CD4-positive, CD25-positive, alpha-beta regulatory T cell (primary cell): ENCODE results near the gene DBP. TPM values are rescaled to one million over a fixed set of nuclear protein-coding genes. Genes with fewer than 3 reads are reported as not detected.

Source experiments
- ATAC-seq, 2 donors: fragments of 150-1000 bp; cut with Tn5 transposase; one replicate each; pipeline ENCODE4 v1.10.0; 2021; ENCODE audit warnings: low read depth in 2 of 2, moderate number of reproducible peaks in 2 of 2, moderate library complexity in 1 of 2
- DNase-seq, 3 donors: peaks; one replicate each; pipeline versions ENCODE4 v3.0.0 to v3.0.0-alpha.2; 2012 to 2022; ENCODE audit warnings: mixed read lengths in 1 of 3
- H3K27ac ChIP-seq: one replicate; pipeline ENCODE4 v1.7.0; 2013; ENCODE audit warnings: mild to moderate bottlenecking, low read length; ENCODE audit not compliant: insufficient read depth, poor library complexity, severe bottlenecking
- H3K27me3 ChIP-seq: one replicate; pipeline ENCODE4 v1.7.0; 2013; ENCODE audit warnings: low read length; ENCODE audit not compliant: control insufficient read depth, insufficient read depth
- H3K36me3 ChIP-seq: one replicate; pipeline ENCODE4 v1.7.0; 2013; ENCODE audit warnings: mild to moderate bottlenecking, low read length, moderate library complexity; ENCODE audit not compliant: control insufficient read depth, insufficient read depth
- H3K4me1 ChIP-seq: 2 replicates; pipeline ENCODE4 v1.7.0; 2013; ENCODE audit warnings: mild to moderate bottlenecking, low read length; ENCODE audit not compliant: insufficient read depth, control insufficient read depth, poor library complexity, severe bottlenecking
- H3K4me3 ChIP-seq: one replicate; pipeline ENCODE4 v1.7.0; 2013; ENCODE audit warnings: low read depth, mild to moderate bottlenecking, low read length, moderate library complexity
- H3K9me3 ChIP-seq, 2 experiments: 1 replicate in 1 of 2; 2 replicates in 1 of 2; pipeline ENCODE4 v1.7.0; 2013; ENCODE audit warnings: low read length in 2 of 2, mild to moderate bottlenecking in 1 of 2, moderate library complexity in 1 of 2; ENCODE audit not compliant: control insufficient read depth in 2 of 2
- H3K27ac Mint-ChIP-seq, 3 donors: one replicate each; pipeline ENCODE4 v1.8.0; 2020 to 2022; ENCODE audit warnings: mild to moderate bottlenecking in 3 of 3, mixed read lengths in 3 of 3, moderate library complexity in 2 of 3
- H3K27me3 Mint-ChIP-seq: one replicate; pipeline ENCODE4 v1.8.0; 2022; ENCODE audit warnings: mild to moderate bottlenecking, mixed read lengths
- H3K36me3 Mint-ChIP-seq: one replicate; pipeline ENCODE4 v1.8.0; 2020; ENCODE audit warnings: mixed read lengths
- H3K4me1 Mint-ChIP-seq, 4 donors: one replicate each; pipeline ENCODE4 v1.8.0; 2020 to 2022; ENCODE audit warnings: mixed read lengths in 4 of 4, mild to moderate bottlenecking in 1 of 4
- H3K4me3 Mint-ChIP-seq, 4 donors: one replicate each; pipeline ENCODE4 v1.8.0; 2020 to 2022; ENCODE audit warnings: mild to moderate bottlenecking in 4 of 4, mixed read lengths in 4 of 4, moderate library complexity in 3 of 4
- H3K9me3 Mint-ChIP-seq, 7 donors: one replicate each; pipeline ENCODE4 v1.8.0; 2020 to 2022; ENCODE audit warnings: mixed read lengths in 7 of 7, mild to moderate bottlenecking in 3 of 7, moderate library complexity in 2 of 7
- polyA plus RNA-seq, 4 donors: library from polyadenylated mRNA; unstranded; fragments of 300-500 nt; fragmentation: Illumina TruSeq; gene quantifications; one replicate each; pipeline ENCODE4 v1.2.3, GENCODE V29; 2021
- total RNA-seq: library from RNA; stranded (reverse); gene quantifications from one replicate; pipeline ENCODE4 v1.2.3, GENCODE V29; 2022

DBP gene
- total and polyA plus RNA-seq, 5 donors from 2014 or later: 37.7 to 96.6 (median 85.3) TPM

DNA sequence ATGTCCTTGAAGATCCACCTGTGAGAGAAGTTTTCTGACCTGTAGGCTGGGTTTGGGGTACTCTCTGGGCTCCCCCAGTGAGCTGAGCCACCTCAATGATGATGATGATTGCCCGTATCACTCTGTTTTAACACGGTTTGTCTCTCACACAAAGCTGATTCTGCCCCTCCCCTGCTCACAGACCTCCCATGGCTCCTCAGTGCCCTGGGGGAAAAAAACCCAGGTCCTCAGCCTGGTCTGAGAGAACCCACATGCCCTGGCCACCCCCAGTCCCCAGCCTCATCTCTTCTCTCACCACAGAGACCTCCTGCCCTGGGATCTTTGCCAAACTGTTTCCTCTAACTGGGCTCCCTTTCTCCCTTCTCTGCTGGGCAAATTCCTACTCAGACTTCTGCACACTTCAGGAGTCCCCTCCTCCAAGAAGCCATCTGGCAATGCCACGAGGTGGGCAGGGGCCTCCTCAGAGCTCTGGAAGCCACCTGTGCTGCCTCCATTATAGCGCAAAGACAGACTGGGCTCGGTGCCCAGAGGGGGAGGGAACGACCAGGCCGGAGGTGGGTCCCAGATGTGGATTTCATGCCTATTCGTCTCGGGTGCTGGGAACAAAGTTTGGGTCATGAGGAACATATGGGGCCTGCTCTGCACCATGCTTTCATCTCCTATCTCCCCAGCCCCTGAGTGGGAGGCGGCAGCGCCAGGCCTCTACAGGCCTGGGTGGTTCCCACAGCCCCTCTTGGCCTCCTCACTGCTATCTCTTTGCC, 17.3 kb upstream of the DBP start:
- no peaks in the 10 kb centered on the region for H3K36me3 Mint-ChIP-seq
- Histone ChIP-seq H3K27ac (no peak overlapping the region), H3K9me3 (no peaks in the 10 kb centered on the region), H3K27me3 (no peaks in the 10 kb centered on the region), H3K4me1 (peaks cover 2% of the 10 kb centered on the region), H3K36me3 (no peaks in the 10 kb centered on the region), H3K4me3 (no peak overlapping the region)
- H3K27ac Mint-ChIP-seq: peak overlapping the region in 1 of 3 donors; percentile 67
- H3K4me1 Mint-ChIP-seq: peaks cover 0 to 21% (median 9%) of the 10 kb centered on the region in 4 donors
- no peak for ATAC-seq
- H3K9me3 Mint-ChIP-seq: peaks cover 0 to 2% (median 0%) of the 10 kb centered on the region in 7 donors
- H3K4me3 Mint-ChIP-seq: peak overlapping the region in 1 of 4 donors; percentile 56
- DNase-seq: no peak
- H3K27me3 Mint-ChIP-seq: peaks cover 5% of the 10 kb centered on the region

DNA sequence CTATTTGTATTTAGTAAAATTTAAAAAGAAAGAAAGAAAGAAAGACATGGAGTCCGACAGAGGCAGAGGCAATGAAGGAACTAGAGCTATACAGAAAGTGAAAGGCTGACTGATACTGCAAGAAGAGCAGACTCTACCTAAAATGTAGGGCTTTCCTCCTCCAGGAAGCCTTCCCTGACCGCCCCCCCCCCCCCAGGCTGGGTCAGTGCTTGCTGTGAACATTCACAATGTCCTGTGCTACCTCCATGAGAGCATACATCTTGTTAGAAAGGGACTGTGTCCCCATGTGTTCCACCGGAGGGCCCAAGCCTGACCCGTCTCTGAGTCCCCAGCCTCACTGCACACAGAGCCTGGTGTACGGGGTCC, 14.5 kb upstream of the DBP start:
- H3K27me3 Mint-ChIP-seq: no peaks in the 10 kb centered on the region
- Histone ChIP-seq H3K27me3 (no peaks in the 10 kb centered on the region), H3K4me1 (peaks cover 17% of the 10 kb centered on the region), H3K27ac (no peak overlapping the region), H3K36me3 (no peaks in the 10 kb centered on the region), H3K9me3 (no peaks in the 10 kb centered on the region), H3K4me3 (no peak overlapping the region)
- H3K4me3 Mint-ChIP-seq: no peak overlapping the region
- H3K9me3 Mint-ChIP-seq: peaks cover 0 to 2% (median 0%) of the 10 kb centered on the region in 7 donors
- no peak for ATAC-seq
- H3K27ac Mint-ChIP-seq: peak overlapping the region; percentile 20 to 75 (median 63)
- H3K36me3 Mint-ChIP-seq: no peaks in the 10 kb centered on the region
- DNase-seq: no peak
- H3K4me1 Mint-ChIP-seq: peaks cover 12 to 46% (median 27%) of the 10 kb centered on the region in 4 donors

DNA sequence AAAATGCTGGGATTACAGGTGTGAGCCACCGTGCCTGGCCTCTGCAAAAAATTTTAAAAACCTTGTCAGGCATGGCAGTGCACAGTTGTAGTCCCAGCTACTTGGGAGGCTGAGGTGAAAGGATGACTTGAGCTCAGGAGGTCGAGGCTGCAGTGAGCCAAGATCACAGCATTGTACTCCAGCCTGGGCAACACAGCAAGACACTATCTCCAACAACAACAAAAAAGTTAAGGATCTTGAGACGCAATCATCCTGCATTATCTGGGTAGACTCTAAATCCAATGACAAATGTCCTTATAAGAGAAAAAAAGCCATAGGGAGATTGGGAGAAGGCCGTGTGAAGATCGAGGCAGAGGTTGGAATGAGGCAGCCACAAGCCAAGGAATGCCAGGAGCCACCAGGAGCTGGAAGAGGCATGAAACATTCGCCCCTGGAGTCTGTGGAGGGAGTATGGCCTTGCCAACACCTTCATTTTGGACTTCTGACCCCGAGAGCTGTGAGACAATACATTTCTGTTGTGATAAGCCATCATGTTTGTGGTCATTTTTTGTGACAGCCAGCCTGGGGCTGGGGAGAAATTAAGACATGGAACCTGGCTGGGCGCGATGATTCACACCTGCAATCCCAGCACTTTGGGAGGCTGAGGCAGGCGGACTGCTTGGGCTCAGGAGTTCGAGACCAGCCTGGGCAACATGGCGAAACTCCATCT, 13.9 kb upstream of the DBP start:
- no peaks in the 10 kb centered on the region for H3K36me3 Mint-ChIP-seq
- H3K27ac Mint-ChIP-seq: peak overlapping the region; percentile 63 to 79 (median 75)
- Histone ChIP-seq H3K4me3 (no peak overlapping the region), H3K27ac (no peak overlapping the region), H3K27me3 (no peaks in the 10 kb centered on the region), H3K9me3 (no peaks in the 10 kb centered on the region), H3K36me3 (no peaks in the 10 kb centered on the region), H3K4me1 (peaks cover 17% of the 10 kb centered on the region)
- H3K4me3 Mint-ChIP-seq: peak overlapping the region in 1 of 4 donors; percentile 1
- no peak for ATAC-seq
- DNase-seq: no peak
- no peaks in the 10 kb centered on the region for H3K27me3 Mint-ChIP-seq
- peaks cover 12 to 49% (median 27%) of the 10 kb centered on the region in 4 donors for H3K4me1 Mint-ChIP-seq
- peaks cover 0 to 2% (median 0%) of the 10 kb centered on the region in 7 donors for H3K9me3 Mint-ChIP-seq

DNA sequence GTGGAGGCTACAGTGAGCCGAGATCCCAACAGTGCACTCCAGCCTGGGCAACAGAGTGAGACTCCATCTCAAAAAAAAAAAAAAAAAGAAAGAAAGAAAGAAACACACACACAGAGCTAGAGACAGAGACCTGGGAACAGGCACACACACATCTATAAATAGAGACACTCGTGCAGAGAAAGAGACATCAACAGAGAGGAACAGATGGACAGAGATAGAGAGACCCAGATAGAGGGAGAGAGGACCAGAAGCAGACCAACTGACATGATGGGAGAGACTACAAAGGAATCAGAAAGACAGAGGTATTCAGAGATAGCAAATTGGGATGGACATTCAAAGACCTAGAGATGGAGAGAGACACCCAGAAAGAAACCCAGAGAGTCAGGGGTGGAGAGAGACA, 11.0 kb upstream of the DBP start:
- H3K27me3 Mint-ChIP-seq: no peaks in the 10 kb centered on the region
- no peak overlapping the region for H3K4me3 ChIP-seq
- no peaks in the 10 kb centered on the region for H3K36me3 ChIP-seq
- H3K9me3 Mint-ChIP-seq: peaks cover 0 to 2% (median 0%) of the 10 kb centered on the region in 7 donors
- no peaks in the 10 kb centered on the region for H3K27me3 ChIP-seq
- no peaks in the 10 kb centered on the region for H3K36me3 Mint-ChIP-seq
- H3K4me3 Mint-ChIP-seq: peak overlapping the region; percentile 51 to 79 (median 74)
- no peak for ATAC-seq
- peaks cover 12 to 65% (median 32%) of the 10 kb centered on the region in 4 donors for H3K4me1 Mint-ChIP-seq
- no peak for DNase-seq
- peak overlapping the region; percentile 24 for H3K27ac ChIP-seq
- H3K27ac Mint-ChIP-seq: peak overlapping the region; percentile 85 to 98 (median 95)
- H3K4me1 ChIP-seq: peaks cover 37% of the 10 kb centered on the region
- no peaks in the 10 kb centered on the region for H3K9me3 ChIP-seq

DNA sequence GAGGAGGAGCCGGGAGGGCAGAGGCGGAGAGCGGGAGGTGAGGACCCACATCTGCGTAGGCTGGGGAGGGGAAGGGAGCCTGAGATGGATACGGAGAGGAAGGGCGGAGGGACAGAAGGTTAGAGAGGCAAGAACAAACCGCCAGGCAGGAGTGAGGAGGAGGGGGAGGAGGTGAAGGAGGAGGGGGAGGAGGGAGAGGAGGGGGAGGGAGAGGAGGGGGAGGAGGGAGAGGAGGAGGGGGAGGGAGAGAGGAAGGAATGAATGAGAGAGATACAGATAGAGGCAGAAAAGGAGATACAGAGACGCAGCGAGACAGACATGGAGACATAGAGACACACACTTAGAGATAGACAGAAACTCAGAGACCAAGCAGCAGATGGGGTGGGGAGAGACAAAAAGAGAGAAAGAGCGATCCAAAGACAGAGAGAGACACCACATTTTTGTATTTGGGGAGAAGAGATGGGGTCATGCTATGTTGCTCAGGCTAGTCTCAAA, 9.6 kb upstream of the DBP start:
- Histone ChIP-seq H3K4me3 (no peak overlapping the region), H3K27ac (peak overlapping the region; percentile 92), H3K36me3 (no peaks in the 10 kb centered on the region), H3K4me1 (peaks cover 37% of the 10 kb centered on the region), H3K9me3 (no peaks in the 10 kb centered on the region), H3K27me3 (no peaks in the 10 kb centered on the region)
- Mint-ChIP-seq H3K27me3 (no peaks in the 10 kb centered on the region), H3K9me3 (peaks cover 0 to 2% (median 0%) of the 10 kb centered on the region in 7 donors), H3K36me3 (no peaks in the 10 kb centered on the region), H3K27ac (peak overlapping the region; percentile 72 to 98 (median 88)), H3K4me1 (peaks cover 12 to 62% (median 30%) of the 10 kb centered on the region in 4 donors), H3K4me3 (peak overlapping the region; percentile 56 to 98 (median 70))
- no peak for ATAC-seq
- peak in 1 of 3 donors; percentile 25 for DNase-seq

DNA sequence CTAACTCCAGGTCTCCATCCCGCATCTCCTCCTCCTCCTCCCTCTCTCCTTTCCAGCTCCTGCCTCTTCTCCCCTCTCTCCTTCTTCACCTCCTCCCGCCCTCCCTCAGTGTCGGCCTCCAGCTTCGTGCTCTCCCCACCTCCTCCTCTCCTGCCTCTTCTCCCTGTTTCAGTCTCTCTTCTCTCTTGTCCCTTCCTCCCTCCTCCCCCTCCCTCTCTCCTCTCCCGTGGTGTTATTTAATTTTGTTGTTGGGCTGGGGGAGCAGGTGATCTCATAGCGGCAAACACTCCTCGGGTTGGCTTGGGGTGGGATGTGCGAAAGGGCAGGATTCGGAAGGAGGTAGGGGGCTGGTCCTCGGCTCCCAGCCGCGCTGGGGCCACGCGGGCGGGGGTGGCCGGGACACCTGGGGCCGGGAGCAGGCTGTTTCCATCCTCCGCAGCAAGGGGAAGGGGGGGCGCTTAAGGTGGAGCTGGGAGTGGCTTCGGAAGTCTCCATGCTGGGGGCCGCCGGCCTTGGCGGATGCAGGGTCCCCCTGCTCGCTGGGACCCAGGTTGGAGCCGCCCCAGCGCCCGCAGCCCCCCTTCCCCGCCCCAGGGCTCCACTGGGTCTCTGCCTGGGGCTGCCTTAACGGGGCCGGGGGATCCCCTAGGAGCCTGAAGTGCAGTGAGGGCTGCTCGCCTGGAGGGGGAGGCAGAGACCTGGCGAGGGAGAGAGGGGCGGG, 9.0 kb upstream of the DBP start, which contains the start of gene CA11:
CA11 (minus strand) TSS at position 187 of the 721 bp plus-strand sequence. CDS start 555 bp downstream, outside the sequence.
- peak within 1 kb of the TSS; percentile 88 for H3K4me3 ChIP-seq
- Mint-ChIP-seq H3K9me3 (peaks cover 0 to 2% (median 0%) of the 10 kb centered on the region in 7 donors), H3K27ac (peak within 1 kb of the TSS; percentile 96 to 99 (median 98)), H3K36me3 (no peaks in the 10 kb centered on the region), H3K27me3 (no peaks in the 10 kb centered on the region), H3K4me1 (peaks cover 12 to 65% (median 30%) of the 10 kb centered on the region in 4 donors), H3K4me3 (peak within 1 kb of the TSS; percentile 78 to 98 (median 92))
- no peaks in the 10 kb centered on the region for H3K9me3 ChIP-seq
- H3K27me3 ChIP-seq: no peaks in the 10 kb centered on the region
- DNase-seq (peak; percentile 88 to 94 (median 92)), ATAC-seq (peak; percentile 82 to 86)
- peak within 1 kb of the TSS; percentile 92 for H3K27ac ChIP-seq
- peaks cover 37% of the 10 kb centered on the region for H3K4me1 ChIP-seq
- H3K36me3 ChIP-seq: no peaks in the 10 kb centered on the region

DNA sequence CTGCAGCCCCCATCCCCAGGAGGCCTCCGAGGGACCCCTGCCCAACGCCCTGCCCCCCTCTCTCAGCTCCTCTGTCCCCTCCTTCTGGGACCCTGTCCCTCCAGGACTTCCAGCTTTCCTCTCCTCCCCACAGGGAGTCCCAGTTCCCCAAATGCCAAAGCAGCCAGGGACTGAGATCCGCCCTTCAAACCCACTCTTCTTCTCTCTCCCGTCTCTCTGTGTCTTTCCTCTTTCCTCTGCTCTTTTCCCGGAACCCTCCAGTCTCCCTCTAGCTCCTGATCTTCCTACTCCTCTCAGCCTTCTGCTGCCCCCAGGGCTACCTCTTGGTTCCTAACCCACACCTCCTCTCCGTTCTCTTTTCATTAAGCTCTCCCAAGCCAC, 8.4 kb upstream of the DBP start:
- Histone ChIP-seq H3K9me3 (no peaks in the 10 kb centered on the region), H3K27me3 (no peaks in the 10 kb centered on the region), H3K36me3 (no peaks in the 10 kb centered on the region), H3K4me3 (peak overlapping the region; percentile 88), H3K27ac (peak overlapping the region; percentile 92), H3K4me1 (peaks cover 37% of the 10 kb centered on the region)
- H3K9me3 Mint-ChIP-seq: peaks cover 0 to 2% (median 0%) of the 10 kb centered on the region in 7 donors
- no peaks in the 10 kb centered on the region for H3K27me3 Mint-ChIP-seq
- ATAC-seq (no peak), DNase-seq (no peak)
- peaks cover 12 to 69% (median 29%) of the 10 kb centered on the region in 4 donors for H3K4me1 Mint-ChIP-seq
- H3K36me3 Mint-ChIP-seq: no peaks in the 10 kb centered on the region
- peak overlapping the region; percentile 96 to 99 (median 98) for H3K27ac Mint-ChIP-seq
- H3K4me3 Mint-ChIP-seq: peak overlapping the region; percentile 78 to 98 (median 92)
